KG1 (cell line): ENCODE measurements around the gene AUP1.

Experiments
- DNase-seq: peaks from one replicate; lab custom pipeline; 2025; lab: John Stamatoyannopoulos, UW

AUP1 gene

GRCh38 chr2:74535440-74535965 lies 6.0 kb upstream of the AUP1 start:
- no peak for DNase-seq

DNA sequence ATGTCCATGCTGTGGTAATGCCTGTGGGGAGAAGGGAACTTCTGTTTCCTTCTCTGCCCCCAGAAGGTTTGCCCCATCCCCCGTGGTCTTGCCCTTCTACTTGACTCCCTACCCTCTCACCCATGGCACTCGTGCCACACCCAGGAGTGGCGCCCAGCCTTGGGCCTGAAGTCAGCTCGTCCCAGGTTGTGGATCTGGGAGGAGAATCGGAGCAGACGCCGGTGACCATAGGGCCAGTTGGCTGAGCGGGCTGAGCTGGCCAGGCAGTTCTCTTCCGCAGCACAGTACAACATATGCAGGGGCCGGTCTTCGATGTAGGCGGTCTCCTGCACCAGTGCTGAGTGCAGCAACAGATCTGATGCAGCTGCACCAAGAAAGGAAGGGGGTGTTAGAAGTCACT lies 4.9 kb upstream of the AUP1 start:
- DNase-seq, result no peak

DNA sequence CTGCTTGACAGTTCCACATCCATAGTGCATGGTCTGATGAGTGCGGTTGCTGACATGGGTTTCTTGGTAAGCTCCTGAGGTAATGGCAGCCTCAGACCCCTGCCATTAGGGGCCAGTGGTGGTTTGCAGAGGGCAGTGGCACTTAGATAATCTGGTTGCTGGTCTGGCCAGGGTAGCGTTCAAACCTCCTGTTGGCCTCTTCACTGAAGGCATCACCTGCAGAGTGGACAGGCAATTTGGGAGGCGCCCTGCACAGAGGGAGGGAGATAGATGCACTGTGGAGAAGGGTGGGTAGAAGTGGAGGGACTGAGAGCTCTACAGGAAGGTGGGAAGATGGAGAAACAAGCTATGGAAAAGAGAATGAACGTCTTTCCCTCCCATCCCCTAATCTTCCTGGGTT lies 4.0 kb upstream of the AUP1 start:
- DNase-seq, result no peak

DNA sequence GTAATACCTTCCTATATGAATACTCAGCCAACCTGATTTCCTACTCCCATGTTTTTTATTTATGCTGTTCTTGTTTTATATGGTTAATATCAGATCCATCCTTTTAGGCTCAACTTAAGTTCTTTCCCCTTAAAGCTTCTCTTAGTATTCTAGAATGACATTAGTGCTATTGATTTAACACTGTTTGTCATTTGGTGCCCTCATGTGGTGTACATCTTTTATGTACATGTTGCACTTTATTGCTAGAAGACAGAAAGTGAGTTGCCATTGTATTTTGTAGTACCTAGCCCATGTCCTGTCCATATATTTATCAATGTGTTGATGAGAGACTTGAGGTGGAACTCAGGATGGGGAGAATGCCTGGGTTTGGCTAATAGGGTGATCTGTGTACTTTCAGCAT lies 2.7 kb upstream of the AUP1 start:
- no peak for DNase-seq

GRCh38 chr2:74531666-74532065 lies 2.2 kb upstream of the AUP1 start:
- no peak for DNase-seq

DNA sequence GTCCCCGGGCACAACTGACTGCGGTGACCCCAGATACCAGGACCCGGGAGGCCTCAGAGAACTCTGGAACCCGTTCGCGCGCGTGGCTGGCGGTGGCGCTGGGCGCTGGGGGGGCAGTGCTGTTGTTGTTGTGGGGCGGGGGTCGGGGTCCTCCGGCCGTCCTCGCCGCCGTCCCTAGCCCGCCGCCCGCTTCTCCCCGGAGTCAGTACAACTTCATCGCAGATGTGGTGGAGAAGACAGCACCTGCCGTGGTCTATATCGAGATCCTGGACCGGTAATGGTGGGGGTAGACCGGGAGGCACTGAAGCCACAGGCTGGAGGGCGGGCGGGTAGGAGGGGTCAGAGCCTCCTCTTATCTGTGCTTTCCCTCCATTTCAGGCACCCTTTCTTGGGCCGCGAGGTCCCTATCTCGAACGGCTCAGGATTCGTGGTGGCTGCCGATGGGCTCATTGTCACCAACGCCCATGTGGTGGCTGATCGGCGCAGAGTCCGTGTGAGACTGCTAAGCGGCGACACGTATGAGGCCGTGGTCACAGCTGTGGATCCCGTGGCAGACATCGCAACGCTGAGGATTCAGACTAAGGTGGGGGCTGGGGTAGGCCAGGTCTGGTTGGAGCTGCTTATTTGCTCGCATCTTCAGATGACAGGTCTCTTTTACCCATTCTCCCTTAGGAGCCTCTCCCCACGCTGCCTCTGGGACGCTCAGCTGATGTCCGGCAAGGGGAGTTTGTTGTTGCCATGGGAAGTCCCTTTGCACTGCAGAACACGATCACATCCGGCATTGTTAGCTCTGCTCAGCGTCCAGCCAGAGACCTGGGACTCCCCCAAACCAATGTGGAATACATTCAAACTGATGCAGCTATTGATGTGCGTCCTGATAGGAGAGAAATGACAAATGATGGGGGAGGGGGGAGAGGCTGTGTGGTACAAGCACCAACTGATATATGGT lies 1.0 kb upstream of the AUP1 start:
- DNase-seq, result no peak

DNA sequence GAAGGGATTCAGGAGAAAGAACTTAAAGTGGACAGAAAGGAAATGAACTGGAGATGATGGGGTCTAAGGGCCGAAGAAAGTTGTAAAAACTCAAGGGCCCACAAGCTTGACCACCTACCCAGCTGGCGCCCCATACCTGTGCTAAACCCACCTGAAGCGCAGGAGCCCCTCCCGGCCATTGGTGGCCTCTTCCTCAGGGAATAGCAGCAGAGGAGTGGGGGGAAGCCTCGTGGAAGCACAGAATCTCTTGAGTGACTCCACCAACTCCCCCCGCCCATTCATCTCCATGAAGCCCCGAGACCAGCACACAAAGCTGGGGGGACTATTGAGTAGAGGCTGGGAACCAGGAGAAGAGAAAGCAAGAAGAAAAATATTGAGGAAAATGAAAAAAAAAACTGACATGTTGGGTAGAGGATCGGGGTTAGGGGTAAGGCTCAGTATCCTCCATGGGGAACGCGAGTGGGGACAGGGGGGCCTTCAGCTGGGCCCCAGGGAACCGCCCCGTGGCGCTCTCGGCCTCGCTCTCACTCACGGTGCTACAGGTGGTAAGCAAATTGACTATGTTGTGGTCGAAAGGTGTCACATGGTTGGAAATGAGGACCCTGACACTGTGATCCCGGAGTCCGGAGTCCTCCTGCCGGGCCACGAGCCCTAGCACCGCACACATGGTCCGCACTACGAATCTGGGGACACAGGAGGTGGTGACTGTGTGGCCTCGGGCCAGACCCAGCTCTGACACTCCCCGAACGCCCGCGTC lies 728 bp downstream of the AUP1 start:
- no peak for DNase-seq

GRCh38 chr2:74527741-74528140 lies 1.8 kb downstream of the AUP1 start:
- DNase-seq, result no peak

GRCh38 chr2:74526649-74527230 lies 2.8 kb downstream of the AUP1 start:
- DNase-seq, result no peak

DNA sequence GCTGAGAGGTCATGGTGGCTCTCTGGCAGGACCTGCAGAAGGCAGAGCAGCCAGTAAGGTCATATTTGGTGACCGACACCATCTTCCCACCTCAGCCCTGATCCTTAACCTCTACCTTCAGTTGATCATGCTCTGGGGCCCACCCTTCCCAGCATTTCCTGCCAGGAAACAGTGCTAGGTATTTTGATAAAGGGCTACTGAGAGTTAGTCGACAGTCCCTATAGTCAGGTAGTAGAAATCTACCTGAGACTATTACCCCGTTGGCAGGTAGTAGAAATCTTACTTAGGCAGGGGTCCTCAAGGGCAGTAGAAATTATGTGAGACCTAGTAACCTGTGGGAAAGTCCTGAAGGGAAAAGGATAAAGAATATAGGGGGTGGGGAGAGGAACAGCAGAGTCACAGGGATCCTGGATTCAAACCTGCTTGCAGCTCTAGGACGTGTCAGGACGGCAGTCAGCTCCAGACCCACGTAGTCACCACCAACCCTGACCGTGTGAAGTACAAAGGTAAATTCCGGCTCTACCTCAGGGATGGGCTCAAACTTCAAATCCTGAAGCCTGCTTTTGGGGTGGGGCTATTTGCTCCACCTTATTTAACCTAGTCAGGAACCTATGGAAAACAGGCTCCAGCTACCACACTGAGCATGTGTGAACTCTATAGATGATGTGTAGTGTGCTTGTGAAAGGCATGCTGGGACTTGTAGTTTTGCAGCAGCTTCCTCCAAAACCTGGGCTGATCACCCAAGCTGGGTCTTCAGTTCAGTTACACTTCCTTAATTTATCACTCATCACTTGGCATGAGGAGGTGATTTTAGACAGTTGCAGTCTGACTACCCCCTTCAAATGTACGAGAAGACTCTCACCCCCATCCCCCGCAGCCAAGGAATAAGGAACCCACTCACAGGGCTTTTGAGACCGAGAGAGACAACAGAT lies 3.5 kb downstream of the AUP1 start, which contains the start of gene DQX1:
Gene DQX1 (minus strand): TSS at position 515 of the 932 bp plus-strand sequence. CDS start 502 bp downstream, at position 13.
- no peak for DNase-seq

DNA sequence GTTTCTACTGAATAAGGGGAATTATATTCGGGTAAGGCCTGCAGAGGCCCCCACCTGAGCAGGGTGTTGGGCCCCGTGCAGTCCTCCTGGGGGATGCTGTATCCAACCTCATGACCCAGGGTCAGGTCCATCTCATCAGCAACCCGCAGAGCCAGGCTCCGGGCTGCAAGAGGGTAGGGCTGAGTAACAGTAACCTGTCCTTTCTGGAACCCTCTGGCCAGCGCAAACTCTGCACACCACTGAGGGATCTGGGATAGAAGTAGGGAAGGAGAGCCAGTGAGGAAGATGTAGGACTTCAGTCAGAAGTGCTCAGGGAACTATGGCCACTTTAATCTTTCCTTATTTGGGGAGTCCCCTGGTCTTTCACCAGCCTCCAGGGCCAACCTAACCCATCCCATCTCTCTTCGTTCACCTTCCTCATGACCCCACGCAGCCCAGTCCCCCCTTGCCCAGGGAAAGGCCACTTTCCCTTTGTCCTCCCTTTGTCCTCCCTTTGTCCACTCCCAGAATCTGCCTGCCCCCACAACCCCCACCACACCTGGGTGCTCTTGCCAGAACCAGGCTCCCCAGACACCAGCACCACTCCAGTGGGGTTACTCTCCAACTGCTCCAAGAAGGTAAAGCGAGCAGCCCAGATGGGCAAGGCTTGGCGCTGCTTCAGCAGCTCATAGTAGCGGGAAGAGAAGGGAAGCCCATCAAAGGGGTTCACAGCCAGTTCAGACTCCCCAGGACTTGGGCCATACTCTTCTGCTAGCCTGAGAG lies 4.4 kb downstream of the AUP1 start:
- no peak for DNase-seq

GRCh38 chr2:74524005-74524404 lies 5.5 kb downstream of the AUP1 start:
- no peak for DNase-seq

DNA sequence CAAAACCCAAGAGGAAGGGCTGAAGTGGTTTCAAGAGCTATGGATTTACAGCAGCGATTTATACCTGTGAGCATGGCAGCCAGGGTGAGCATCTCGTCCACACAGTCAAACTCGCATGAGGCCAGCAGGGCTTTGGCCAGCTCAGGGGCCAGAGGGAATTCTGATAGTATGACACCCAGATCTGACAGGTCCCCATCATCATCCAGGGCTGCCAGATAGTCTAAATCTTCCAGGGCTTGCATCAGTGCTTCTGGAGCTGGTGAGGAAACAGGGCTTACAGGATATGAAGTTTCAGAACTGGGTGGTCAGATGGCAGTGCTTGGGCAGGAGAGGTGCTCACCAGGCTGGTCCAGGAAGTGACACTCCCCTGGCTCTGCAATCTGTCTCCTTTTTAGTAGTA lies 7.0 kb downstream of the AUP1 start:
- DNase-seq, result no peak

GRCh38 chr2:74516650-74517049 lies 12.9 kb downstream of the AUP1 start:
- no peak for DNase-seq

GRCh38 chr2:74515981-74516633 lies 13.4 kb downstream of the AUP1 start:
- DNase-seq, result no peak

- no peak for DNase-seq
Measured at GRCh38 chr2:74515271-74515980, 14.1 kb downstream of the AUP1 start.

- no peak for DNase-seq
Measured at GRCh38 chr2:74514368-74515270, 14.9 kb downstream of the AUP1 start, which contains the start of gene TLX2. TSS of gene TLX2 (plus strand) at chr2:74514450. CDS start at chr2:74514807, 357 bp downstream.
